IPS-NIHi7 (cell line): ENCODE data around the gene C16orf74.

Experiments used
- DNase-seq: peaks from one replicate; pipeline ENCODE4 v3.0.0; 2012; ENCODE audit warnings: mixed read lengths; ENCODE audit errors: extremely low spot score

The C16orf74 gene

GRCh38 chr16:85674828-85675227 is 76.1 kb downstream of the C16orf74 start:
- DNase-seq = no peak

GRCh38 chr16:85674418-85674755 is 76.5 kb downstream of the C16orf74 start:
- no peak for DNase-seq

GRCh38 chr16:85673529-85674417 is 77.1 kb downstream of the C16orf74 start:
- no peak for DNase-seq

GRCh38 chr16:85670840-85671239 is 80.1 kb downstream of the C16orf74 start:
- DNase-seq = no peak

- DNase-seq = no peak
These were observed 82.0 kb downstream of the C16orf74 start for GRCh38 chr16:85668676-85669424.

GRCh38 chr16:85667841-85668413 is 83.0 kb downstream of the C16orf74 start:
- no peak for DNase-seq

GRCh38 chr16:85667261-85667660 is 83.6 kb downstream of the C16orf74 start:
- DNase-seq = no peak

GRCh38 chr16:85665929-85666328 is 85.0 kb downstream of the C16orf74 start:
- DNase-seq = no peak

GRCh38 chr16:85665373-85665740 is 85.5 kb downstream of the C16orf74 start:
- no peak for DNase-seq

- DNase-seq = no peak
These were observed 86.1 kb downstream of the C16orf74 start for GRCh38 chr16:85664580-85665372.

- DNase-seq = no peak
These were observed 87.0 kb downstream of the C16orf74 start for GRCh38 chr16:85663891-85664321.

- no peak for DNase-seq
These were observed 87.7 kb downstream of the C16orf74 start for GRCh38 chr16:85662976-85663830.

GRCh38 chr16:85662482-85662812 is 88.4 kb downstream of the C16orf74 start:
- no peak for DNase-seq

GRCh38 chr16:85661740-85662481 is 89.0 kb downstream of the C16orf74 start:
- DNase-seq = no peak

GRCh38 chr16:85660843-85661739 is 89.8 kb downstream of the C16orf74 start:
- no peak for DNase-seq

GRCh38 chr16:85659805-85660511 is 90.9 kb downstream of the C16orf74 start:
- peak; percentile 93 for DNase-seq

GRCh38 chr16:85659336-85659735 is 91.6 kb downstream of the C16orf74 start:
- no peak for DNase-seq

GRCh38 chr16:85658504-85659326 is 92.2 kb downstream of the C16orf74 start:
- DNase-seq = no peak
